Measurements from ENCODE around the gene HSPB6. TPM values are rescaled to one million over a fixed set of nuclear protein-coding genes. Genes with fewer than 3 reads are reported as not detected.

Gene HSPB6
- total and polyA plus RNA-seq, 2 of the 8 experiments (the other 6 are each of a cell fraction or from before 2014, with no cell fraction given), result 0.91 TPM; not detected in 1

- TF ChIP-seq CBX8 (IDR thresholded peaks at IDR 0.05; ENCODE audit: borderline replicate concordance, low read depth, low read length), result no peak
- no peak for TF ChIP-seq KDM5A (IDR thresholded peaks at IDR 0.05; ENCODE audit: low read length)
- no peak for TF ChIP-seq ATF3 (IDR thresholded peaks at IDR 0.05; ENCODE audit: insufficient read depth, low read depth, low read length)
- TF ChIP-seq E2F6 (IDR thresholded peaks at IDR 0.05), result peak; percentile 49; the same call in 1 of the 2 replicates
- 0 out of 2 replicates have a peak, but pooled peaks have one; percentile 13 for TF ChIP-seq YY1 (IDR thresholded peaks at IDR 0.05; ENCODE audit: low read depth, low read length)
- no peak; the same call in 1 of the 2 replicates for TF ChIP-seq CREB1 (IDR thresholded peaks at IDR 0.05)
- TF ChIP-seq SIN3A (conservative IDR thresholded peaks at IDR 0.05 in 1 of 2, IDR thresholded peaks at IDR 0.05 in 1 of 2; ENCODE audit: low read depth in 1 of 2, low read length in 2 of 2), result peak in 1 of 2 experiments; percentile 56; a peak in 2 of 4 replicates
- peak in 1 of 2 experiments; percentile 24; a peak in 2 of 4 replicates for TF ChIP-seq RAD21 (IDR thresholded peaks at IDR 0.05 in 1 of 2, conservative IDR thresholded peaks at IDR 0.05 in 1 of 2; ENCODE audit: low read depth in 2 of 2, low read length in 2 of 2)
- no peak for TF ChIP-seq SIX5 (IDR thresholded peaks at IDR 0.05; ENCODE audit: low read depth, low read length)
- TF ChIP-seq SP4 (IDR thresholded peaks at IDR 0.05; ENCODE audit: low read length), result peak; percentile 91
- no peak for TF ChIP-seq BRCA1 (IDR thresholded peaks at IDR 0.05; ENCODE audit: low read depth, low read length)
- no peak for TF ChIP-seq CHD1 (IDR thresholded peaks at IDR 0.05; ENCODE audit: low read depth, low read length)
- TF ChIP-seq CHD2 (IDR thresholded peaks at IDR 0.05; ENCODE audit: low read length), result no peak
- TF ChIP-seq JUND (IDR thresholded peaks at IDR 0.05; ENCODE audit: low read length), result no peak
- TF ChIP-seq POLR2AphosphoS5 (IDR thresholded peaks at IDR 0.05; ENCODE audit: low read depth, low read length), result peak; percentile 73; the same call in 1 of the 2 replicates
- no peak for TF ChIP-seq JUN (IDR thresholded peaks at IDR 0.05; ENCODE audit: low read depth, low read length)
- TF ChIP-seq EGR1 (IDR thresholded peaks at IDR 0.05; ENCODE audit: borderline replicate concordance, low read depth, low read length), result no peak
- no peak for TF ChIP-seq SP2 (IDR thresholded peaks at IDR 0.05; ENCODE audit: low read length)
- no peak for TF ChIP-seq RNF2 (IDR thresholded peaks at IDR 0.05; ENCODE audit: borderline replicate concordance, low read depth, low read length, missing control alignments, poor library complexity, severe bottlenecking)
- TF ChIP-seq BACH1 (IDR thresholded peaks at IDR 0.05; ENCODE audit: low read length), result no peak
- TF ChIP-seq CEBPB (IDR thresholded peaks at IDR 0.05; ENCODE audit: low read depth, low read length), result peak; percentile 90
- TF ChIP-seq HDAC2 (IDR thresholded peaks at IDR 0.05; ENCODE audit: borderline replicate concordance in 1 of 2, low read depth in 2 of 2, low read length in 2 of 2), result no peak
- peak; percentile 78 for TF ChIP-seq RBBP5 (IDR thresholded peaks at IDR 0.05; ENCODE audit: borderline replicate concordance, low read depth, low read length)
These were observed 16.2 kb downstream of the HSPB6 start (continued) for GRCh38 chr19:35740423-35741202.

All from H1 (cell line).